ENCODE measurements around the gene SPDEF.

The SPDEF gene

GRCh38 chr6:34512738-34513115 is 43.4 kb downstream of the SPDEF start:
- H3K4me3 ChIP-seq (ENCODE audit: low read depth, low read length), result no peak overlapping the region
- ChIA-PET CTCF (interaction anchor here (0.6 kb wide), 2 partner anchors 53 to 349 kb away, joined by 3 read pairs; no protein-coding TSS in a partner anchor), POLR2A (no interaction called here)
- H3K27ac ChIP-seq (ENCODE audit: extremely low read depth, low read depth, low read length), result no peak overlapping the region
- TF ChIP-seq ZNF596 (tag by site-specific recombination; IDR thresholded peaks at IDR 0.05) (no peak), TRIM28 (IDR thresholded peaks at IDR 0.05; ENCODE audit: borderline replicate concordance, low read length) (no peak), ZNF341 (tag by site-specific recombination; IDR thresholded peaks at IDR 0.05; ENCODE audit: low read depth) (no peak), ZNF629 (tag by site-specific recombination; IDR thresholded peaks at IDR 0.05) (no peak), REST (tag by site-specific recombination; IDR thresholded peaks at IDR 0.05) (no peak)
- H3K4me1 ChIP-seq (ENCODE audit: control insufficient read depth, insufficient read depth, low read length), result no peaks in the 10 kb centered on the region
- no peaks in the 10 kb centered on the region for H3K36me3 ChIP-seq (ENCODE audit: control insufficient read depth in 2 of 2, insufficient read depth in 1 of 2, low read length in 2 of 2)
- H3K9me3 ChIP-seq (ENCODE audit: control insufficient read depth, insufficient read depth, low read depth, low read length), result no peaks in the 10 kb centered on the region

GRCh38 chr6:34511915-34512737 is 44.0 kb downstream of the SPDEF start:
- Histone ChIP-seq H3K36me3 (ENCODE audit: control insufficient read depth in 2 of 2, insufficient read depth in 1 of 2, low read length in 2 of 2) (no peaks in the 10 kb centered on the region), H3K27ac (ENCODE audit: extremely low read depth, low read depth, low read length) (no peak overlapping the region), H3K4me1 (ENCODE audit: control insufficient read depth, insufficient read depth, low read length) (no peaks in the 10 kb centered on the region), H3K9me3 (ENCODE audit: control insufficient read depth, insufficient read depth, low read depth, low read length) (no peaks in the 10 kb centered on the region), H3K4me3 (ENCODE audit: low read depth, low read length) (no peak overlapping the region)
- TF ChIP-seq ZSCAN4 (tag by site-specific recombination; IDR thresholded peaks at IDR 0.05) (peak; percentile 84), ZFHX2 (tag by site-specific recombination; conservative IDR thresholded peaks at IDR 0.05) (peak; percentile 92), EGR2 (tag by site-specific recombination; IDR thresholded peaks at IDR 0.05; ENCODE audit: low read depth) (peak; percentile 94)
- TF ChIP-seq, protein P1, sequence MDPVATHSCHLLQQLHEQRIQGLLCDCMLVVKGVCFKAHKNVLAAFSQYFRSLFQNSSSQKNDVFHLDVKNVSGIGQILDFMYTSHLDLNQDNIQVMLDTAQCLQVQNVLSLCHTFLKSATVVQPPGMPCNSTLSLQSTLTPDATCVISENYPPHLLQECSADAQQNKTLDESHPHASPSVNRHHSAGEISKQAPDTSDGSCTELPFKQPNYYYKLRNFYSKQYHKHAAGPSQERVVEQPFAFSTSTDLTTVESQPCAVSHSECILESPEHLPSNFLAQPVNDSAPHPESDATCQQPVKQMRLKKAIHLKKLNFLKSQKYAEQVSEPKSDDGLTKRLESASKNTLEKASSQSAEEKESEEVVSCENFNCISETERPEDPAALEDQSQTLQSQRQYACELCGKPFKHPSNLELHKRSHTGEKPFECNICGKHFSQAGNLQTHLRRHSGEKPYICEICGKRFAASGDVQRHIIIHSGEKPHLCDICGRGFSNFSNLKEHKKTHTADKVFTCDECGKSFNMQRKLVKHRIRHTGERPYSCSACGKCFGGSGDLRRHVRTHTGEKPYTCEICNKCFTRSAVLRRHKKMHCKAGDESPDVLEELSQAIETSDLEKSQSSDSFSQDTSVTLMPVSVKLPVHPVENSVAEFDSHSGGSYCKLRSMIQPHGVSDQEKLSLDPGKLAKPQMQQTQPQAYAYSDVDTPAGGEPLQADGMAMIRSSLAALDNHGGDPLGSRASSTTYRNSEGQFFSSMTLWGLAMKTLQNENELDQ (tag by site-specific recombination; IDR thresholded peaks at IDR 0.05; ENCODE audit: low read depth), result no peak
- TF ChIP-seq, protein P2, sequence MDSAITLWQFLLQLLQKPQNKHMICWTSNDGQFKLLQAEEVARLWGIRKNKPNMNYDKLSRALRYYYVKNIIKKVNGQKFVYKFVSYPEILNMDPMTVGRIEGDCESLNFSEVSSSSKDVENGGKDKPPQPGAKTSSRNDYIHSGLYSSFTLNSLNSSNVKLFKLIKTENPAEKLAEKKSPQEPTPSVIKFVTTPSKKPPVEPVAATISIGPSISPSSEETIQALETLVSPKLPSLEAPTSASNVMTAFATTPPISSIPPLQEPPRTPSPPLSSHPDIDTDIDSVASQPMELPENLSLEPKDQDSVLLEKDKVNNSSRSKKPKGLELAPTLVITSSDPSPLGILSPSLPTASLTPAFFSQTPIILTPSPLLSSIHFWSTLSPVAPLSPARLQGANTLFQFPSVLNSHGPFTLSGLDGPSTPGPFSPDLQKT (IDR thresholded peaks at IDR 0.05; ENCODE audit: borderline replicate concordance, low read depth, low read length), result no peak
- CTCF ChIA-PET, result interaction anchor here (0.6 kb wide), 1 partner anchor 52 kb away, joined by 3 read pairs; no protein-coding TSS in a partner anchor
- POLR2A ChIA-PET, result interaction anchor here (0.6 kb wide), 1 partner anchor 169 kb away, joined by 4 read pairs; no protein-coding TSS in a partner anchor

All from HEK293 (cell line).